Measurements from ENCODE around the gene MS4A2. TPM values are rescaled to one million over a fixed set of nuclear protein-coding genes. Genes with fewer than 3 reads are reported as not detected.
"Not testable (repeated sequence)": the region's sequence is repeated elsewhere in the genome, so short reads cannot be mapped to it uniquely, and the experiment has no call there.

The MS4A2 gene
- total RNA-seq = under 1 TPM; 0.26 to 0.33 TPM

GRCh38 chr11:60088364-60088763 lies at the start of gene MS4A2:
MS4A2 (plus strand) TSS chr11:60088664; CDS start chr11:60088766, 102 bp downstream.
- intact Hi-C loops (cut with DNase I) = no loop called here
- Histone ChIP-seq H3K9me3 (no peaks in the 10 kb centered on the region), H3K27me3 (no peaks in the 10 kb centered on the region), H3K4me3 (no peak within 1 kb of the TSS), H3K27ac (no peak within 1 kb of the TSS), H3K4me1 (peaks cover 15% of the 10 kb centered on the region), H3K36me3 (replicated peaks in 1 of 2; ENCODE audit: insufficient read depth in 1 of 2, low read depth in 2 of 2) (no peaks in the 10 kb centered on the region)
- WGBS, 2 donors = 85% methylated on average over 1 of the region's 1 CpG
- ATAC-seq (no peak), DNase-seq (no peak)
- TF ChIP-seq, protein P1, sequence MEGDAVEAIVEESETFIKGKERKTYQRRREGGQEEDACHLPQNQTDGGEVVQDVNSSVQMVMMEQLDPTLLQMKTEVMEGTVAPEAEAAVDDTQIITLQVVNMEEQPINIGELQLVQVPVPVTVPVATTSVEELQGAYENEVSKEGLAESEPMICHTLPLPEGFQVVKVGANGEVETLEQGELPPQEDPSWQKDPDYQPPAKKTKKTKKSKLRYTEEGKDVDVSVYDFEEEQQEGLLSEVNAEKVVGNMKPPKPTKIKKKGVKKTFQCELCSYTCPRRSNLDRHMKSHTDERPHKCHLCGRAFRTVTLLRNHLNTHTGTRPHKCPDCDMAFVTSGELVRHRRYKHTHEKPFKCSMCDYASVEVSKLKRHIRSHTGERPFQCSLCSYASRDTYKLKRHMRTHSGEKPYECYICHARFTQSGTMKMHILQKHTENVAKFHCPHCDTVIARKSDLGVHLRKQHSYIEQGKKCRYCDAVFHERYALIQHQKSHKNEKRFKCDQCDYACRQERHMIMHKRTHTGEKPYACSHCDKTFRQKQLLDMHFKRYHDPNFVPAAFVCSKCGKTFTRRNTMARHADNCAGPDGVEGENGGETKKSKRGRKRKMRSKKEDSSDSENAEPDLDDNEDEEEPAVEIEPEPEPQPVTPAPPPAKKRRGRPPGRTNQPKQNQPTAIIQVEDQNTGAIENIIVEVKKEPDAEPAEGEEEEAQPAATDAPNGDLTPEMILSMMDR (IDR thresholded peaks at IDR 0.05) = no peak
- no peak for TF ChIP-seq POLR2A (IDR thresholded peaks at IDR 0.05)

DNA sequence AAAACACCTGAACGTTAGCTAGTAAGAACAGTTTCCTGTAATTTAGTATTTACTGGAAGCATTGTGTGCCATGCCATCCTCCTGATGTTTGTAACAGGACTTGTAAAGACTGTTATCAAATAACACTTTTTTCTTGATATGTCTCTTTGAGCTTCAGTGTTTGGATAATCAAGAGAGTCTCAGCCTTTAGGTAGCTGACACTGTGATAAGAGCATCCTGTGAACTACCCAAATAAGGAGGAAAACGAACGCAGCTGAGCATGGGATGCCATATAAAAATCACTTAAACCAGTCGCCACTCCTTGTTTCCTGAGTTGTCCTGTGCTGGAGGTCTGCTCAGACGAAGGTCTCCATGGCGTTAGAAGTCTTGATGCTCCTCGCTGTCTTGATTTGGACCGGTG lies 48.4 kb upstream of the MS4A2 start, which contains the start of gene OOSP2:
Gene OOSP2, plus strand, starts transcription at position 301 of the 400 bp plus-strand sequence. Its CDS starts 51 bp downstream, at position 352.
- Histone ChIP-seq H3K4me1 (peaks cover 2% of the 10 kb centered on the region), H3K27me3 (no peaks in the 10 kb centered on the region), H3K9me3 (no peaks in the 10 kb centered on the region), H3K36me3 (replicated peaks in 1 of 2; ENCODE audit: insufficient read depth in 1 of 2, low read depth in 2 of 2) (no peaks in the 10 kb centered on the region), H3K4me3 (no peak within 1 kb of the TSS), H3K27ac (no peak within 1 kb of the TSS)
- DNase-seq (no peak), ATAC-seq (no peak)
- WGBS, 2 donors = 88 to 91% methylated on average over 8 of the region's 8 CpGs
- TF ChIP-seq, protein P1 (IDR thresholded peaks at IDR 0.05) = no peak
- TF ChIP-seq POLR2A (IDR thresholded peaks at IDR 0.05) = no peak
- intact Hi-C loops (cut with DNase I) = no loop called here

GRCh38 chr11:60050422-60050821 lies 38.0 kb upstream of the MS4A2 start:
- H3K4me1 ChIP-seq; H3K27me3 ChIP-seq; H3K4me3 ChIP-seq; intact Hi-C loops (cut with DNase I); H3K27ac ChIP-seq; ATAC-seq; H3K36me3 ChIP-seq (replicated peaks in 1 of 2; ENCODE audit: insufficient read depth in 1 of 2, low read depth in 2 of 2); DNase-seq; H3K9me3 ChIP-seq: not testable (repeated sequence)

DNA sequence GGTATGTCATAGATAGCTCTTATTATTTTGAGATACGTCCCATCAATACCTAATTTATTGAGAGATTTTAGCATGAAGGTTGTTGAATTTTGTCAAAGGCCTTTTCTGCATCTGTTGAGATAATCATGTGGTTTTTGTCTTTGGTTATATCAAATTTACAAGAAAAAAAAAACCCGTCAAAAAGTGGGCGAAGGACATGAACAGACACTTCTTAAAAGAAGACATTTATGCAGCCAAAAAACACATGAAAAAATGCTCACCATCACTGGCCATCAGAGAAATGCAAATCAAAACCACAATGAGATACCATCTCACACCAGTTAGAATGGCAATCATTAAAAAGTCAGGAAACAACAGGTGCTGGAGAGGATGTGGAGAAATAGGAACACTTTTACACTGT lies 37.6 kb upstream of the MS4A2 start:
- H3K4me1 ChIP-seq; H3K27ac ChIP-seq; ATAC-seq; intact Hi-C loops (cut with DNase I); H3K36me3 ChIP-seq (replicated peaks in 1 of 2; ENCODE audit: insufficient read depth in 1 of 2, low read depth in 2 of 2); H3K4me3 ChIP-seq; DNase-seq; H3K9me3 ChIP-seq; H3K27me3 ChIP-seq: not testable (repeated sequence)
- 29 to 76% methylated on average over 3 of the region's 3 CpGs for WGBS, 2 donors

GRCh38 chr11:60056349-60056969 lies 32.0 kb upstream of the MS4A2 start, which contains the start of gene MS4A3:
MS4A3 (plus strand) TSS chr11:60056665; CDS start chr11:60061161, 4,496 bp downstream.
- ATAC-seq (no peak), DNase-seq (no peak)
- Histone ChIP-seq H3K27me3 (no peaks in the 10 kb centered on the region), H3K36me3 (replicated peaks in 1 of 2; ENCODE audit: insufficient read depth in 1 of 2, low read depth in 2 of 2) (no peaks in the 10 kb centered on the region), H3K27ac (no peak within 1 kb of the TSS), H3K4me1 (no peaks in the 10 kb centered on the region), H3K4me3 (no peak within 1 kb of the TSS), H3K9me3 (no peaks in the 10 kb centered on the region)
- whole genome bisulfite sequencing, 2 donors = 61 to 74% methylated on average over 8 of the region's 8 CpGs
- TF ChIP-seq, protein P1 (IDR thresholded peaks at IDR 0.05) = no peak
- no peak for TF ChIP-seq POLR2A (IDR thresholded peaks at IDR 0.05)
- intact Hi-C loops (cut with DNase I) = no loop called here

- no peaks in the 10 kb centered on the region for H3K36me3 ChIP-seq (replicated peaks in 1 of 2; ENCODE audit: insufficient read depth in 1 of 2, low read depth in 2 of 2)
- no peak for DNase-seq
- ATAC-seq = no peak
- 66 to 73% methylated on average over 3 of the region's 3 CpGs for WGBS, 2 donors
- TF ChIP-seq POLR2A (IDR thresholded peaks at IDR 0.05) = no peak
- TF ChIP-seq, protein P1 (IDR thresholded peaks at IDR 0.05) = no peak
- no peak overlapping the region for H3K27ac ChIP-seq
- no peak overlapping the region for H3K4me3 ChIP-seq
- H3K27me3 ChIP-seq = no peaks in the 10 kb centered on the region
- H3K9me3 ChIP-seq = no peaks in the 10 kb centered on the region
- no peaks in the 10 kb centered on the region for H3K4me1 ChIP-seq
- intact Hi-C loops (cut with DNase I) = no loop called here
These were observed 29.4 kb upstream of the MS4A2 start for GRCh38 chr11:60059052-60059451.

Data from body of pancreas (tissue), 4 donors.